Peyer's patch (tissue), 4 donors: ENCODE results near the gene SCART1. TPM values are rescaled to one million over a fixed set of nuclear protein-coding genes. Genes with fewer than 3 reads are reported as not detected.
A peak's percentile ranks its signal among the peaks of the same experiment; 100 is the strongest.

Experiments
- DNase-seq, 3 donors: peaks; one replicate each; pipeline ENCODE4 v3.0.0-alpha.2; 2017 to 2019
- H3K27ac ChIP-seq, 4 donors: fragments of 200-600 bp; sonication (generic); one replicate each; pipeline ENCODE4 v1.5.1; 2016 to 2019
- H3K27me3 ChIP-seq, 2 donors: fragments of 200-600 bp; sonication (generic); one replicate each; pipeline ENCODE4 v1.5.1; 2019
- H3K36me3 ChIP-seq, 3 donors: fragments of 200-600 bp; sonication (generic); one replicate each; pipeline ENCODE4 v1.5.1; 2016 to 2019
- H3K4me1 ChIP-seq, 4 donors: fragments of 200-600 bp; sonication (generic); one replicate each; pipeline ENCODE4 v1.5.1; 2016 to 2019
- H3K4me3 ChIP-seq, 4 donors: fragments of 200-600 bp; sonication (generic); 1 replicate in 3 of 4; 2 replicates in 1 of 4; pipeline ENCODE4 v1.5.1; 2016 to 2019; ENCODE audit warnings: mild to moderate bottlenecking in 1 of 4
- H3K9me3 ChIP-seq, 4 donors: fragments of 200-600 bp; sonication (generic); one replicate each; pipeline ENCODE4 v1.5.1; 2016 to 2019; ENCODE audit warnings: mild to moderate bottlenecking in 1 of 4
- CTCF ChIP-seq, 6 experiments: fragments of 450-650 bp in 4 of 6; fragments of 200-600 bp in 2 of 6; sonication (generic) in 1 of 6; IDR thresholded peaks; one replicate each; pipeline ENCODE4 v1.5.1; 2017 to 2019; ENCODE audit warnings: antibody characterized with exemption in 6 of 6, mild to moderate bottlenecking in 3 of 6, moderate library complexity in 1 of 6
- POLR2A ChIP-seq, 2 donors: fragments of 450-650 bp; IDR thresholded peaks; one replicate each; pipeline ENCODE4 v1.5.1; 2017; ENCODE audit warnings: antibody characterized with exemption in 2 of 2, mild to moderate bottlenecking in 2 of 2, moderate library complexity in 2 of 2
- total RNA-seq, 4 donors: library from RNA; depleted of rRNA; stranded (reverse); fragments of >200 nt; gene quantifications; one replicate each; pipeline ENCODE4 v1.1.0, GENCODE V29; 2016

Gene SCART1
- total RNA-seq, 4 donors from 2014 or later: 1.9 to 14.6 (median 8.7) TPM

DNA sequence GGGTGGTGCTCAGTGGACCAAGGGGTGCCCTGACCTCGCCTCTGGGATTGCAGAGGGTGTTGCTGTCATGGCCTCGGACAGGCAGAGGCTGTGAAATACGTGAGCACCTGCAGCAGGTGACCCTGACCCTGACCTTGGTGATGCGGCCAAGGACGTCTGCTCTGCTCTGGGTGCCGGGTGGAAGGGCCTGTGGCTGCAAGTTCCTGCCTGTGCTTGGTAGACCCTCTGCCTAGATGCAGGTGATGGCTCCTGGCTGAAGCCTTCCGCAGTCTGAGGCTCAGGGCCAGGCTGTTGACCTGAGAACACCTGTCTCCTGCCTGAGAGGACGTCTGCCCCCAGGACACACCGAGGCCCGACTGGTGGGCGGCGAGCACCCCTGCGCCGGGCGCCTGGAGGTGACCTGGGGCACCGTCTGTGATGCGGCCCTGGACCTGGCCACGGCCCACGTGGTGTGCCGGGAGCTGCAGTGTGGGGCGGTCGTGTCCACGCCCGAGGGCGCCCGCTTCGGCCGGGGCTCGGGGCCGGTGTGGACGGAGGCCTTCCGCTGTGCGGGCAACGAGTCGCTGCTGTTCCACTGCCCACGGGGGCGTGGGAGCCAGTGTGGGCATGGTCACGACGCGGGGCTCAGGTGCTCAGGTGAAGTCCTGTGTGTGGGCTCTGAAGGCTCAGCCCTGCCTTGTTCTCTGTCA is 4.4 kb downstream of the SCART1 start:
- H3K4me1 ChIP-seq: no peaks in the 10 kb centered on the region
- no peak overlapping the region for H3K27ac ChIP-seq
- TF ChIP-seq POLR2A (IDR thresholded peaks at IDR 0.05) (no peak), CTCF (IDR thresholded peaks at IDR 0.05) (no peak)
- no peaks in the 10 kb centered on the region for H3K36me3 ChIP-seq
- H3K4me3 ChIP-seq: no peak overlapping the region
- peak in 2 of 3 donors; percentile 0 to 34 for DNase-seq
- no peaks in the 10 kb centered on the region for H3K27me3 ChIP-seq
- H3K9me3 ChIP-seq: no peaks in the 10 kb centered on the region

- no peaks in the 10 kb centered on the region for H3K9me3 ChIP-seq
- no peak overlapping the region for H3K27ac ChIP-seq
- H3K36me3 ChIP-seq: no peaks in the 10 kb centered on the region
- H3K27me3 ChIP-seq: no peaks in the 10 kb centered on the region
- no peaks in the 10 kb centered on the region for H3K4me1 ChIP-seq
- no peak for TF ChIP-seq POLR2A (IDR thresholded peaks at IDR 0.05)
- no peak for TF ChIP-seq CTCF (IDR thresholded peaks at IDR 0.05)
- H3K4me3 ChIP-seq: no peak overlapping the region
- DNase-seq: no peak
Measured at GRCh38 chr10:133458710-133459453, 5.1 kb downstream of the SCART1 start.

- Histone ChIP-seq H3K36me3 (no peaks in the 10 kb centered on the region), H3K4me3 (no peak overlapping the region), H3K9me3 (no peaks in the 10 kb centered on the region), H3K27me3 (no peaks in the 10 kb centered on the region), H3K4me1 (no peaks in the 10 kb centered on the region), H3K27ac (no peak overlapping the region)
- peak in 1 of 3 donors; percentile 1 for DNase-seq
- TF ChIP-seq POLR2A (IDR thresholded peaks at IDR 0.05) (no peak), CTCF (IDR thresholded peaks at IDR 0.05) (no peak)
Measured at GRCh38 chr10:133459454-133460207, 5.9 kb downstream of the SCART1 start.

DNA sequence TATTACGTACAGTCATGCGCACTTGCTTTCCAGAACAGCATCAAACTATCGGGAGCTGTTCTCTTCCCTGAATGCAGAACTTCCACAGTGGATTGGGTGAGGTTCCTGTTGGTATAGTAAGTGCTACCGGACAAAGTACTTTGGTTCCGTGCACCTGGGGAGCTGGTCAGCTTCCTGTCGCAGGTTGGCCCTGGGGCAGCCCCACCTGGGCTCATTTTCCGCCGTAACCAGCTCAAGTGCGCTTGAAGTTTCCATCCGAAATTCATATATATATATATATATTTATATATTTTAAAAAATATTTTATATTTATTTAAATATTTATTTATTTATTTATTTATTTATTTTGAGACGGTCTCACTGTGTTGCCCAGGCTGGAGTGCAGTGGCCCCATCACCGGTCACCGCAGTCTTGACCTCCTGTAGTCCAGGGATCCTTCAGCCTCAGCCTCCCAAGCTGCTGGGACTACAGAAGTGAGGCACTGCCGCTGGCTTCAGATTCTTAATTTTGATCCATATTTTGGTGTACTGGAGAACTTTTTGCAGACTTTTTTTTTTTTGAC is 6.5 kb downstream of the SCART1 start:
- TF ChIP-seq POLR2A (IDR thresholded peaks at IDR 0.05) (no peak), CTCF (IDR thresholded peaks at IDR 0.05) (no peak)
- H3K27ac ChIP-seq: no peak overlapping the region

GRCh38 chr10:133461027-133461426 is 7.3 kb downstream of the SCART1 start:
- Histone ChIP-seq H3K27me3 (no peaks in the 10 kb centered on the region), H3K9me3 (no peaks in the 10 kb centered on the region), H3K36me3 (no peaks in the 10 kb centered on the region), H3K27ac (no peak overlapping the region), H3K4me3 (no peak overlapping the region), H3K4me1 (no peaks in the 10 kb centered on the region)
- no peak for TF ChIP-seq CTCF (IDR thresholded peaks at IDR 0.05)
- TF ChIP-seq POLR2A (IDR thresholded peaks at IDR 0.05): no peak
- peak in 1 of 3 donors; percentile 6 for DNase-seq

More for the DNA sequence above, 6.5 kb downstream of the SCART1 start:
- H3K9me3 ChIP-seq: no peaks in the 10 kb centered on the region
- H3K4me1 ChIP-seq: no peaks in the 10 kb centered on the region
- H3K4me3 ChIP-seq: no peak overlapping the region
- H3K27me3 ChIP-seq: no peaks in the 10 kb centered on the region
- H3K36me3 ChIP-seq: no peaks in the 10 kb centered on the region
- peak in 1 of 3 donors; percentile 15 for DNase-seq
